WI38 (cell line): ENCODE measurements around the gene UNC13C.

Experiments used
- H3K4me3 ChIP-seq: 2 replicates; pipeline ENCODE4 v1.5.1; 2011; ENCODE audit warnings: low read depth, mild to moderate bottlenecking, control low read depth, low read length
- TF ChIP-seq, protein P1 (sequence below): IDR thresholded peaks from 2 replicates; pipeline ENCODE4 v1.5.1; 2012; ENCODE audit warnings: low read depth, mild to moderate bottlenecking, control low read depth, low read length

UNC13C gene

DNA sequence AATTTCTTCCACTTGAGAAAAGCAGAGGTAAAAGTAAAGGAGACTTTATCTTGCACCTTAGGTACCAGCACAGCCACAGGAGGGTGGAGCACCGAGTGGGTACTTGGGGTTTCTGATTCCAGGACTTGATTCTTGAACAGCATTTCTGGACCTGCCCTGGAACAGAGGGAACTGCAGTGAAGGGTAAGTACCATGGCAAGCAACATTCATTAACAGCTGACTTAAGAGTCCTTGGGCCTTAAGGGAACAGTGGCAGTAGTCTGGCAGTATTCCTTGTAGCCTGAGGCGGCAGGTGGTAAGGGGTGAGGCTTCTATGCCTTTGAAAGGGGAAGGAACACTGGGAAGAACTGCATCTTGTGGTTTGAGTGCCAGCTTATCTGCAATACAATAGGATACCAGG is 666.6 kb downstream of the UNC13C start:
- H3K4me3 ChIP-seq: no peak overlapping the region
- TF ChIP-seq, protein P1, sequence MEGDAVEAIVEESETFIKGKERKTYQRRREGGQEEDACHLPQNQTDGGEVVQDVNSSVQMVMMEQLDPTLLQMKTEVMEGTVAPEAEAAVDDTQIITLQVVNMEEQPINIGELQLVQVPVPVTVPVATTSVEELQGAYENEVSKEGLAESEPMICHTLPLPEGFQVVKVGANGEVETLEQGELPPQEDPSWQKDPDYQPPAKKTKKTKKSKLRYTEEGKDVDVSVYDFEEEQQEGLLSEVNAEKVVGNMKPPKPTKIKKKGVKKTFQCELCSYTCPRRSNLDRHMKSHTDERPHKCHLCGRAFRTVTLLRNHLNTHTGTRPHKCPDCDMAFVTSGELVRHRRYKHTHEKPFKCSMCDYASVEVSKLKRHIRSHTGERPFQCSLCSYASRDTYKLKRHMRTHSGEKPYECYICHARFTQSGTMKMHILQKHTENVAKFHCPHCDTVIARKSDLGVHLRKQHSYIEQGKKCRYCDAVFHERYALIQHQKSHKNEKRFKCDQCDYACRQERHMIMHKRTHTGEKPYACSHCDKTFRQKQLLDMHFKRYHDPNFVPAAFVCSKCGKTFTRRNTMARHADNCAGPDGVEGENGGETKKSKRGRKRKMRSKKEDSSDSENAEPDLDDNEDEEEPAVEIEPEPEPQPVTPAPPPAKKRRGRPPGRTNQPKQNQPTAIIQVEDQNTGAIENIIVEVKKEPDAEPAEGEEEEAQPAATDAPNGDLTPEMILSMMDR: no peak

DNA sequence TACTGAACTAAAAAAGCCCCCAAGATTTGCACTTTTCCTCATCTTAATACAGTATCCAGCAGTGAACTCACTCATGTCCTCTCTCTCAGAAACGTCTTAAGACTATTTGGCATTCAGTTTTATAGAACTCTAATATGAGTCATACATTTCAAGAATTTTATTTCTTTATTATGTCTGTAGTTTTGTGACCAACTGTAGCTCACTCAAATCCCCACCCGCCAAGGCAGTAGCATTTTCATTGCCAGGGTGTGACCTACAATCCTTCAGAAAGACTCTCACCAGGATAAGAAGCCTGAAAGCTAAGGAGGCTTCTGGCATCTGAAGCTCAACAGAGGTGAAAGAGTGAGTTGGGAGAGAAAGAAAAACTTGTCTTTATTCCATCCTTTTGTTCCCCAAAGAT is 681.4 kb downstream of the UNC13C start:
- H3K4me3 ChIP-seq: no peak overlapping the region
- TF ChIP-seq, protein P1: no peak

DNA sequence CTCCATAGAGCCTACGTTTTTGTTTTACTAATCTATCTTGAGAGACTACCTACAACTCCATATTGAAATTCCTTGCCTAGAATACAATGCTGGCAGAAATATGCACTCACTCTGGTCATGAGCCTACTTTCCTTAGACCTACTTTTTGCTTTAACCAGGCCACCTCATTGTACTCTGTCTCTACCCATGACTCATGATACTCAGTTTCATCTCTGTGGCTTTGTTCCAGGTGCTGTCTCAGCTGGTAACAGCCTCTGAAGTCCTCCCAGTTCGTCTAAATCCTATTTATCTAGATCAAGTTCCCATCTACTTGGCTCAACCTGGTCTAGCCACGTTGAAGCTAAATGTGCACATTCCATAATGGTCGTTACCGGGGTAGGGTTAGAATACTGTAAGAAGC is 682.1 kb downstream of the UNC13C start:
- TF ChIP-seq, protein P1: no peak

DNA sequence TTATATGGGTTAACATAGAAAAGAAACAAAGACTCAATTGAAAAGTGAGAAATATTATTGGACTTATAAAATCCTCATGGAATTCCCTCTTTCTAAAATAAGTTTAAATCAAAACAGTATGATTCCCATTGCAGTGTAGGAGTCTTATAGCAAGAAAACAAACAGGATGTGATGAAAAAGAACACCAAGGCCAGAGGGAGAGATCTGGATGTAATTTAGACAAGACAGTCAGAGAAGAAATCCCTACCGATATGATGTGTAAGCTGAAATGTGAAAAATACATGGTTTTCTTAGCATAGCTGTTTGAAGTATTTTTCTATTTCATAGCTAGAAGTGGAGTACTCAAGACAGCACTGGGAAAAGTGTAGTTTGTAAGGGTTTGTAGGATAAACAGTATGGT is 697.0 kb downstream of the UNC13C start:
- TF ChIP-seq, protein P1: no peak
- H3K4me3 ChIP-seq: no peak overlapping the region

More for the DNA sequence above, 682.1 kb downstream of the UNC13C start:
- no peak overlapping the region for H3K4me3 ChIP-seq

DNA sequence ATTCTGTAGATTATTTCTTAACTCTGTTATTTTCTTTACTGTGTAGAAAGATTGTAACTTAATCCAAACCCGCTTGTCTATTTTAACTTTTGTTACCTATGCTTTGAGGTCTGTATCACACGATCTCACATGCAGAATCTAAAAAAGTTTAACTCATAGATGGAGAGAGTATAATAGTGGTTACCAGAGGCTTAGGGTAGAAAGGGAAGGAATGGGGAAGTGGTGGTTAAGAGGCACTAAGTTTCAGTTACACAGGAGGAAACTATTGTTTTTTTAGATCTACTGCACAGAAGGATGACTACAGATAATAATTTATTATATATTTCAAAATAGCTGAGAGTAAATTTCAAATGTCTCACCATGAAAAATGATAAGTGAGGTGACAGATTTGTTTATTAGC is 703.3 kb downstream of the UNC13C start:
- no peak overlapping the region for H3K4me3 ChIP-seq
- TF ChIP-seq, protein P1: no peak
